Measurements from ENCODE around the gene PPP6R3. TPM values are rescaled to one million over a fixed set of nuclear protein-coding genes. Genes with fewer than 3 reads are reported as not detected.

Gene PPP6R3
- total RNA-seq, 4 donors from 2014 or later: 90.7 to 253 (median 164) TPM

GRCh38 chr11:68543594-68543993, 83.0 kb downstream of the PPP6R3 start:
- H3K27me3 ChIP-seq: no peaks in the 10 kb centered on the region
- H3K4me1 ChIP-seq: no peaks in the 10 kb centered on the region
- H3K27ac ChIP-seq: peak overlapping the region; percentile 81 to 82
- H3K36me3 ChIP-seq: no peaks in the 10 kb centered on the region
- DNase-seq: no peak
- no peaks in the 10 kb centered on the region for H3K9me3 ChIP-seq
- intact Hi-C loops (cut with DNase I; ENCODE audit: low total_unique reads): no loop called here
- no peak overlapping the region for H3K4me3 ChIP-seq
- TF ChIP-seq POLR2A (IDR thresholded peaks at IDR 0.05) (no peak), CTCF (IDR thresholded peaks at IDR 0.05) (no peak)

GRCh38 chr11:68545347-68545746, 84.8 kb downstream of the PPP6R3 start:
- H3K4me1 ChIP-seq: peaks cover 2 to 4% of the 10 kb centered on the region in 2 donors
- no peak overlapping the region for H3K4me3 ChIP-seq
- H3K9me3 ChIP-seq: no peaks in the 10 kb centered on the region
- no peak for DNase-seq
- no peaks in the 10 kb centered on the region for H3K36me3 ChIP-seq
- intact Hi-C loops (cut with DNase I; ENCODE audit: low total_unique reads): no loop called here
- TF ChIP-seq POLR2A (IDR thresholded peaks at IDR 0.05) (no peak), CTCF (IDR thresholded peaks at IDR 0.05) (no peak)
- no peaks in the 10 kb centered on the region for H3K27me3 ChIP-seq
- H3K27ac ChIP-seq: no peak overlapping the region

- Histone ChIP-seq H3K36me3 (no peaks in the 10 kb centered on the region), H3K4me3 (no peak overlapping the region), H3K27me3 (no peaks in the 10 kb centered on the region), H3K27ac (no peak overlapping the region), H3K9me3 (no peaks in the 10 kb centered on the region), H3K4me1 (peaks cover 4% of the 10 kb centered on the region in 2 donors)
- DNase-seq: no peak
- TF ChIP-seq CTCF (IDR thresholded peaks at IDR 0.05) (no peak), POLR2A (IDR thresholded peaks at IDR 0.05) (no peak)
- intact Hi-C loops (cut with DNase I; ENCODE audit: low total_unique reads): no loop called here
Observed at GRCh38 chr11:68545796-68546195, 85.2 kb downstream of the PPP6R3 start.

DNA sequence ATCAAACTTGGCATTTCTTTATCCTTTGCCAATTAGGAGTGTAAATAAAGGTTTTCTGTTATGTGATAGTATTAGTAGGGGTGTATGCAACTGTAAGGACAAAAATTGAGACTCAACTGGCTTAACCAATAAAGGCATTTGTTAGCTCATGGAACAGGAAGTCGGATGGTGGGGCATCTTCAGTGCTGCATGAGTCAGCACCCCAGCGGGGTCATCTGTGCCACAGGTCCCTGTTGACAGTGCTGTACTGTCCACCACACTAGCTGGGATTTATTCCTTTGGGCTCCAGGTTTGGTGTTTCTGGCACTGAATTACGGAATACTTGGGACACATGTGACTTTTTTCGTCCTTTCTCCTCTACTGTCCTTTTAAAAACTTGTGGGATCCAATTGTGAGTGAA, 86.0 kb downstream of the PPP6R3 start:
- Histone ChIP-seq H3K4me1 (peaks cover 4% of the 10 kb centered on the region in 2 donors), H3K27ac (no peak overlapping the region), H3K4me3 (no peak overlapping the region), H3K36me3 (no peaks in the 10 kb centered on the region), H3K27me3 (no peaks in the 10 kb centered on the region), H3K9me3 (no peaks in the 10 kb centered on the region)
- intact Hi-C loops (cut with DNase I; ENCODE audit: low total_unique reads): no loop called here
- DNase-seq: no peak
- TF ChIP-seq CTCF (IDR thresholded peaks at IDR 0.05): no peak
- TF ChIP-seq POLR2A (IDR thresholded peaks at IDR 0.05): no peak

GRCh38 chr11:68549789-68550484, 89.4 kb downstream of the PPP6R3 start:
- Histone ChIP-seq H3K4me3 (no peak overlapping the region), H3K9me3 (no peaks in the 10 kb centered on the region), H3K36me3 (no peaks in the 10 kb centered on the region), H3K27me3 (no peaks in the 10 kb centered on the region), H3K4me1 (peaks cover 4% of the 10 kb centered on the region in 2 donors), H3K27ac (peak overlapping the region; percentile 7 to 68)
- TF ChIP-seq POLR2A (IDR thresholded peaks at IDR 0.05): no peak
- TF ChIP-seq CTCF (IDR thresholded peaks at IDR 0.05): no peak
- DNase-seq: peak in 1 of 2 donors; percentile 27
- intact Hi-C loops (cut with DNase I; ENCODE audit: low total_unique reads): no loop called here

All from uterus (tissue), 4 donors.